Measurements from ENCODE around the gene ZSWIM6. TPM values are rescaled to one million over a fixed set of nuclear protein-coding genes. Genes with fewer than 3 reads are reported as not detected.

ZSWIM6 gene
- total RNA-seq, 1 donor from 2014 or later, result 50.2 TPM

GRCh38 chr5:61327760-61328753 lies 4.0 kb upstream of the ZSWIM6 start:
- H3K27me3 Mint-ChIP-seq (ENCODE audit: unreplicated experiment), result peaks cover 11% of the 10 kb centered on the region
- H3K27ac Mint-ChIP-seq (ENCODE audit: unreplicated experiment), result no peak overlapping the region
- H3K4me1 Mint-ChIP-seq (ENCODE audit: low read depth, unreplicated experiment), result peaks cover 20% of the 10 kb centered on the region
- H3K9me3 Mint-ChIP-seq (ENCODE audit: unreplicated experiment), result peaks cover 11% of the 10 kb centered on the region
- H3K36me3 Mint-ChIP-seq (ENCODE audit: unreplicated experiment), result no peaks in the 10 kb centered on the region
- DNase-seq, result no peak
- peak overlapping the region; percentile 97 for H3K4me3 Mint-ChIP-seq (ENCODE audit: unreplicated experiment)
- TF ChIP-seq CTCF (IDR thresholded peaks at IDR 0.05; ENCODE audit: partially characterized antibody, unreplicated experiment), result no peak

GRCh38 chr5:61328791-61329549 lies 3.1 kb upstream of the ZSWIM6 start:
- no peak for TF ChIP-seq CTCF (IDR thresholded peaks at IDR 0.05; ENCODE audit: partially characterized antibody, unreplicated experiment)
- DNase-seq, result no peak
- H3K27ac Mint-ChIP-seq (ENCODE audit: unreplicated experiment), result no peak overlapping the region

GRCh38 chr5:61329550-61330128 lies 2.4 kb upstream of the ZSWIM6 start:
- TF ChIP-seq CTCF (IDR thresholded peaks at IDR 0.05; ENCODE audit: partially characterized antibody, unreplicated experiment), result no peak
- no peak for DNase-seq
- H3K27me3 Mint-ChIP-seq (ENCODE audit: unreplicated experiment), result peaks cover 15% of the 10 kb centered on the region
- H3K9me3 Mint-ChIP-seq (ENCODE audit: unreplicated experiment), result peaks cover 20% of the 10 kb centered on the region
- peaks cover 23% of the 10 kb centered on the region for H3K4me1 Mint-ChIP-seq (ENCODE audit: low read depth, unreplicated experiment)
- H3K27ac Mint-ChIP-seq (ENCODE audit: unreplicated experiment), result no peak overlapping the region
- peaks cover 5% of the 10 kb centered on the region for H3K36me3 Mint-ChIP-seq (ENCODE audit: unreplicated experiment)
- peak overlapping the region; percentile 97 for H3K4me3 Mint-ChIP-seq (ENCODE audit: unreplicated experiment)

More at GRCh38 chr5:61328791-61329549, 3.1 kb upstream of the ZSWIM6 start:
- peaks cover 11% of the 10 kb centered on the region for H3K27me3 Mint-ChIP-seq (ENCODE audit: unreplicated experiment)
- H3K36me3 Mint-ChIP-seq (ENCODE audit: unreplicated experiment), result peaks cover 2% of the 10 kb centered on the region
- peak overlapping the region; percentile 97 for H3K4me3 Mint-ChIP-seq (ENCODE audit: unreplicated experiment)
- H3K4me1 Mint-ChIP-seq (ENCODE audit: low read depth, unreplicated experiment), result peaks cover 20% of the 10 kb centered on the region
- peaks cover 13% of the 10 kb centered on the region for H3K9me3 Mint-ChIP-seq (ENCODE audit: unreplicated experiment)

GRCh38 chr5:61330341-61330844 lies 1.7 kb upstream of the ZSWIM6 start:
- H3K36me3 Mint-ChIP-seq (ENCODE audit: unreplicated experiment), result peaks cover 5% of the 10 kb centered on the region
- H3K4me1 Mint-ChIP-seq (ENCODE audit: low read depth, unreplicated experiment), result peaks cover 28% of the 10 kb centered on the region
- H3K4me3 Mint-ChIP-seq (ENCODE audit: unreplicated experiment), result peak overlapping the region; percentile 97
- H3K27me3 Mint-ChIP-seq (ENCODE audit: unreplicated experiment), result peaks cover 17% of the 10 kb centered on the region
- H3K9me3 Mint-ChIP-seq (ENCODE audit: unreplicated experiment), result peaks cover 22% of the 10 kb centered on the region
- DNase-seq, result peak; percentile 49
- peak overlapping the region; percentile 96 for H3K27ac Mint-ChIP-seq (ENCODE audit: unreplicated experiment)
- TF ChIP-seq CTCF (IDR thresholded peaks at IDR 0.05; ENCODE audit: partially characterized antibody, unreplicated experiment), result no peak

All from glutamatergic neuron (in vitro differentiated cells).